Neural cell (in vitro differentiated cells): ENCODE results near the gene SPATS2. TPM values are rescaled to one million over a fixed set of nuclear protein-coding genes. Genes with fewer than 3 reads are reported as not detected.

Experiments
- H2AFZ ChIP-seq: fragments of 200-600, 300-800 bp; sonication (generic), shearing (Covaris generic); 2 replicates; pipeline ENCODE4 v1.6.0; 2014; ENCODE audit warnings: low read depth, mild to moderate bottlenecking, antibody characterized with exemption, low read length, moderate library complexity
- H3F3A ChIP-seq: fragments of 200-600 bp; shearing (Covaris generic); 2 replicates; pipeline ENCODE4 v1.6.1; 2016; ENCODE audit warnings: mild to moderate bottlenecking, moderate library complexity, mixed read lengths, antibody characterized with exemption, low read length; ENCODE audit not compliant: insufficient read depth, poor library complexity, severe bottlenecking
- H3K27ac ChIP-seq: fragments of 200-600, 300-800 bp; sonication (generic), shearing (Covaris generic); 2 replicates; pipeline ENCODE4 v1.5.1; 2014; ENCODE audit warnings: mild to moderate bottlenecking, low read length, moderate library complexity
- H3K27me3 ChIP-seq: fragments of 300-800, 200-600 bp; sonication (generic), shearing (Covaris generic); 2 replicates; pipeline ENCODE4 v1.6.0; 2014; ENCODE audit warnings: mild to moderate bottlenecking, low read depth, low read length, moderate library complexity; ENCODE audit not compliant: insufficient read depth
- H3K36me3 ChIP-seq: fragments of 300-800, 200-600 bp; sonication (generic), shearing (Covaris generic); 2 replicates; pipeline ENCODE4 v1.5.1; 2014; ENCODE audit warnings: mild to moderate bottlenecking, antibody characterized with exemption, low read length, moderate library complexity; ENCODE audit not compliant: insufficient read depth
- H3K4me2 ChIP-seq: fragments of 300-800, 200-600 bp; sonication (generic), shearing (Covaris generic); 2 replicates; pipeline ENCODE4 v1.6.0; 2014; ENCODE audit warnings: mild to moderate bottlenecking, low read length
- H3K4me3 ChIP-seq: fragments of 300-800, 200-600 bp; sonication (generic), shearing (Covaris generic); 2 replicates; pipeline ENCODE4 v1.5.1; 2014; ENCODE audit warnings: mild to moderate bottlenecking, low read length, moderate library complexity
- H3K79me2 ChIP-seq: fragments of 200-600 bp; shearing (Covaris generic); replicated peaks from 2 replicates; pipeline ENCODE4 v1.6.0; 2014; ENCODE audit warnings: mild to moderate bottlenecking, low read length, moderate library complexity; ENCODE audit not compliant: insufficient read depth
- H3K9ac ChIP-seq: fragments of 300-800, 200-600 bp; sonication (generic), shearing (Covaris generic); 2 replicates; pipeline ENCODE4 v1.6.1; 2016; ENCODE audit warnings: mild to moderate bottlenecking, low read length, mixed read lengths
- H3K9me2 ChIP-seq: fragments of 200-600 bp; shearing (Covaris generic); 2 replicates; pipeline ENCODE4 v1.6.1; 2016; ENCODE audit warnings: mild to moderate bottlenecking, low read length, mixed read lengths; ENCODE audit not compliant: insufficient read depth
- H3K9me3 ChIP-seq: fragments of 200-600, 300-800 bp; sonication (generic), shearing (Covaris generic); 2 replicates; pipeline ENCODE4 v1.6.1; 2016; ENCODE audit warnings: mild to moderate bottlenecking, mixed run types, low read length, moderate library complexity, mixed read lengths
- H4K20me1 ChIP-seq: fragments of 200-600 bp; shearing (Covaris generic); 2 replicates; pipeline ENCODE4 v1.6.1; 2016; ENCODE audit warnings: mild to moderate bottlenecking, mixed run types; ENCODE audit not compliant: insufficient read depth
- EP300 ChIP-seq: fragments of 450-650 bp; conservative IDR thresholded peaks from 2 replicates; pipeline ENCODE4 v1.6.1; 2014; ENCODE audit warnings: antibody characterized with exemption, mild to moderate bottlenecking, moderate library complexity; ENCODE audit not compliant: poor library complexity, severe bottlenecking
- EZH2 ChIP-seq: fragments of 200-600, 300-800 bp; shearing (Covaris generic), sonication (generic); IDR thresholded peaks from 2 replicates; pipeline ENCODE4 v1.6.1; 2014; ENCODE audit warnings: antibody characterized with exemption, low read length, borderline replicate concordance, mild to moderate bottlenecking; ENCODE audit not compliant: insufficient read depth, poor library complexity, severe bottlenecking
- MXI1 ChIP-seq: fragments of 450-650 bp; conservative IDR thresholded peaks from 2 replicates; pipeline ENCODE4 v1.6.1; 2014; ENCODE audit warnings: antibody characterized with exemption, mild to moderate bottlenecking; ENCODE audit not compliant: poor library complexity, severe bottlenecking
- POLR2AphosphoS5 ChIP-seq: IDR thresholded peaks from 2 replicates; pipeline ENCODE4 v1.6.1; 2012
- RAD21 ChIP-seq: fragments of 450-650 bp; conservative IDR thresholded peaks from 2 replicates; pipeline ENCODE4 v1.6.1; 2014; ENCODE audit warnings: antibody characterized with exemption, mild to moderate bottlenecking, moderate library complexity
- SMC3 ChIP-seq: fragments of 450-650 bp; conservative IDR thresholded peaks from 2 replicates; pipeline ENCODE4 v1.6.1; 2014; ENCODE audit warnings: antibody characterized with exemption, mild to moderate bottlenecking, moderate library complexity; ENCODE audit not compliant: poor library complexity
- TAF1 ChIP-seq: IDR thresholded peaks from 2 replicates; pipeline ENCODE4 v1.6.1; 2012; ENCODE audit warnings: low read depth
- polyA plus RNA-seq: library from polyadenylated mRNA; depleted of rRNA; stranded (reverse); fragments of >200 nt; gene quantifications from 2 replicates; pipeline ENCODE4 v1.2.3, GENCODE V29; 2014
- TF ChIP-seq, protein P1 (sequence below): IDR thresholded peaks from 2 replicates; pipeline ENCODE4 v1.6.1; 2012; ENCODE audit warnings: borderline replicate concordance
- TF ChIP-seq, protein P2 (sequence below): fragments of 450-650 bp; IDR thresholded peaks from 2 replicates; pipeline ENCODE4 v1.5.1; 2014; ENCODE audit warnings: antibody characterized with exemption, mild to moderate bottlenecking, moderate library complexity; ENCODE audit not compliant: poor library complexity, severe bottlenecking

Gene SPATS2
- polyA plus RNA-seq, 1 donor from 2014 or later: 58.4 TPM

DNA sequence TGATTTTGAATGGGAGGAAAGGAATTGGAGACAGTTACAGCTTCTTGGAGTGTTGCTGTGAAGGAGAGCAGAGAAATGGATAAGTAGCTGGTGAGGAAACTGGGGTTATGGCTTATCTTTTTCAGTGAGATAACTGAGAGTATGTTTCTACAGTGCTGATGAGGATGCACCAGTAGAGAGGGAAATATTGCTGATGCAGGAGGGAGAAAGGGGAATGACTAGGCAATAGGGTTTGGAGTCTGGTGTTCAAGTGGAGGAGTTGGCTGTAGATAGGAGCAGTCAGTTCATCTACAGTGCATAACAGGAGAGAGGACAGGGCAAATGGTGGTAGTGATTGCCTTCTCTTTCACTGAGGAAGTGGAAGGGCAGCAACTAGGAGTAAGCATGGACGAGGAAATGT, 33.0 kb downstream of the SPATS2 start:
- no peak for TF ChIP-seq EZH2
- Histone ChIP-seq H3K27ac (no peak overlapping the region), H3K79me2 (peaks cover 31% of the 10 kb centered on the region), H2AFZ (no peak overlapping the region), H3K9me2 (no peaks in the 10 kb centered on the region), H3K27me3 (no peaks in the 10 kb centered on the region), H3F3A (no peaks in the 10 kb centered on the region), H3K9me3 (no peaks in the 10 kb centered on the region), H3K36me3 (no peaks in the 10 kb centered on the region), H4K20me1 (no peaks in the 10 kb centered on the region), H3K9ac (no peak overlapping the region), H3K4me3 (no peak overlapping the region), H3K4me2 (no peak overlapping the region)

DNA sequence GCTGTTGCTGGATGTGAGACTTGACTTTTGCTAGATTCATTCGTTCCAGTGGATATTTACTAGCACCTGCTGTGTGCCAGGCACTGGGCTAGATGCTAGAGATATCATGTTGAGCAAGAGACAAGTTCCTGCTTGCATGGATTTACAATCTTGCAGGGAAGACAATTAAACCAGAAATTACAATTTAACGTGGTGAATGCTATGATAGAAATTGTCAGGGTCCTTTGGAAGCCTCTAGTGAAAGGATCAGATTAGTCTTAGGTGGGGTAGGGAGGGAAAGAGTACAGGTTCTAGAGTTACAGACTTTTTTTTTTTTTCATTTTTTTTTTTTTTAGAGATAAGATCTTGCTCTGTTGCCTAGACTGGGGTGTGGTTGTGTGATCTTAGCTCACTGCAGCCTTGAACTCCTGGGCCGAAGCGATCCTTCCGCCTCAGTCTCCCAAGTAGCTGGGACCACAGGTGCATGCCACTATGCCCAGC, 36.7 kb downstream of the SPATS2 start:
- no peaks in the 10 kb centered on the region for H4K20me1 ChIP-seq
- no peak overlapping the region for H3K27ac ChIP-seq
- no peak overlapping the region for H3K9ac ChIP-seq
- no peaks in the 10 kb centered on the region for H3K9me3 ChIP-seq
- no peaks in the 10 kb centered on the region for H3K36me3 ChIP-seq
- H3K27me3 ChIP-seq: no peaks in the 10 kb centered on the region
- no peak overlapping the region for H3K4me3 ChIP-seq
- peaks cover 17% of the 10 kb centered on the region for H3K79me2 ChIP-seq
- no peaks in the 10 kb centered on the region for H3F3A ChIP-seq
- no peak overlapping the region for H3K4me2 ChIP-seq
- no peak overlapping the region for H2AFZ ChIP-seq
- H3K9me2 ChIP-seq: no peaks in the 10 kb centered on the region
- TF ChIP-seq EP300 (no peak), EZH2 (no peak)

DNA sequence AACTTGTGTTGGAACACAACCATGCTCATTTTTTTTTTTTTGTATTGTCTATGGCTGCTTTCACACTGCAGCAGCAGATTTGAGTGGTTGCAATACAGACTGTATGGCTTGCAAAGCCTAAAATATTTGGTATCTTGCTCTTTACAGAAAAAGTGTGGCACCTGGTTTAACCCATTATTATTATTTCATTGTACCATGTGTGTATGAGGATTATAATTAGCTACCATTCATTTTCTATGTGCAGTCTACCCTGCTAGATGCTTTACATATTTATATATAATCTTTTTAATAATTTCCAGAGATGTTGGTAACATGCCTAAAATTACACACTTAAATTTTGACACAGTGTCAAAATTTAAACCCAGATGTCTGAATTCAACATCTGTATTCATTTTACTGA, 37.7 kb downstream of the SPATS2 start:
- TF ChIP-seq RAD21 (no peak), EP300 (no peak), MXI1 (no peak), SMC3 (no peak), EZH2 (no peak), TAF1 (no peak), POLR2AphosphoS5 (no peak)
- TF ChIP-seq, protein P1, sequence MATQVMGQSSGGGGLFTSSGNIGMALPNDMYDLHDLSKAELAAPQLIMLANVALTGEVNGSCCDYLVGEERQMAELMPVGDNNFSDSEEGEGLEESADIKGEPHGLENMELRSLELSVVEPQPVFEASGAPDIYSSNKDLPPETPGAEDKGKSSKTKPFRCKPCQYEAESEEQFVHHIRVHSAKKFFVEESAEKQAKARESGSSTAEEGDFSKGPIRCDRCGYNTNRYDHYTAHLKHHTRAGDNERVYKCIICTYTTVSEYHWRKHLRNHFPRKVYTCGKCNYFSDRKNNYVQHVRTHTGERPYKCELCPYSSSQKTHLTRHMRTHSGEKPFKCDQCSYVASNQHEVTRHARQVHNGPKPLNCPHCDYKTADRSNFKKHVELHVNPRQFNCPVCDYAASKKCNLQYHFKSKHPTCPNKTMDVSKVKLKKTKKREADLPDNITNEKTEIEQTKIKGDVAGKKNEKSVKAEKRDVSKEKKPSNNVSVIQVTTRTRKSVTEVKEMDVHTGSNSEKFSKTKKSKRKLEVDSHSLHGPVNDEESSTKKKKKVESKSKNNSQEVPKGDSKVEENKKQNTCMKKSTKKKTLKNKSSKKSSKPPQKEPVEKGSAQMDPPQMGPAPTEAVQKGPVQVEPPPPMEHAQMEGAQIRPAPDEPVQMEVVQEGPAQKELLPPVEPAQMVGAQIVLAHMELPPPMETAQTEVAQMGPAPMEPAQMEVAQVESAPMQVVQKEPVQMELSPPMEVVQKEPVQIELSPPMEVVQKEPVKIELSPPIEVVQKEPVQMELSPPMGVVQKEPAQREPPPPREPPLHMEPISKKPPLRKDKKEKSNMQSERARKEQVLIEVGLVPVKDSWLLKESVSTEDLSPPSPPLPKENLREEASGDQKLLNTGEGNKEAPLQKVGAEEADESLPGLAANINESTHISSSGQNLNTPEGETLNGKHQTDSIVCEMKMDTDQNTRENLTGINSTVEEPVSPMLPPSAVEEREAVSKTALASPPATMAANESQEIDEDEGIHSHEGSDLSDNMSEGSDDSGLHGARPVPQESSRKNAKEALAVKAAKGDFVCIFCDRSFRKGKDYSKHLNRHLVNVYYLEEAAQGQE: no peak
- TF ChIP-seq, protein P2, sequence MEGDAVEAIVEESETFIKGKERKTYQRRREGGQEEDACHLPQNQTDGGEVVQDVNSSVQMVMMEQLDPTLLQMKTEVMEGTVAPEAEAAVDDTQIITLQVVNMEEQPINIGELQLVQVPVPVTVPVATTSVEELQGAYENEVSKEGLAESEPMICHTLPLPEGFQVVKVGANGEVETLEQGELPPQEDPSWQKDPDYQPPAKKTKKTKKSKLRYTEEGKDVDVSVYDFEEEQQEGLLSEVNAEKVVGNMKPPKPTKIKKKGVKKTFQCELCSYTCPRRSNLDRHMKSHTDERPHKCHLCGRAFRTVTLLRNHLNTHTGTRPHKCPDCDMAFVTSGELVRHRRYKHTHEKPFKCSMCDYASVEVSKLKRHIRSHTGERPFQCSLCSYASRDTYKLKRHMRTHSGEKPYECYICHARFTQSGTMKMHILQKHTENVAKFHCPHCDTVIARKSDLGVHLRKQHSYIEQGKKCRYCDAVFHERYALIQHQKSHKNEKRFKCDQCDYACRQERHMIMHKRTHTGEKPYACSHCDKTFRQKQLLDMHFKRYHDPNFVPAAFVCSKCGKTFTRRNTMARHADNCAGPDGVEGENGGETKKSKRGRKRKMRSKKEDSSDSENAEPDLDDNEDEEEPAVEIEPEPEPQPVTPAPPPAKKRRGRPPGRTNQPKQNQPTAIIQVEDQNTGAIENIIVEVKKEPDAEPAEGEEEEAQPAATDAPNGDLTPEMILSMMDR: no peak
- H3F3A ChIP-seq: no peaks in the 10 kb centered on the region
- no peak overlapping the region for H3K9ac ChIP-seq
- no peak overlapping the region for H3K27ac ChIP-seq
- no peaks in the 10 kb centered on the region for H3K9me2 ChIP-seq
- peaks cover 13% of the 10 kb centered on the region for H3K79me2 ChIP-seq
- H3K36me3 ChIP-seq: no peaks in the 10 kb centered on the region
- H3K27me3 ChIP-seq: no peaks in the 10 kb centered on the region
- H2AFZ ChIP-seq: no peak overlapping the region
- H3K9me3 ChIP-seq: no peaks in the 10 kb centered on the region
- no peak overlapping the region for H3K4me3 ChIP-seq
- no peak overlapping the region for H3K4me2 ChIP-seq
- H4K20me1 ChIP-seq: no peaks in the 10 kb centered on the region
